ENCODE results near the gene CRYBG1.

The CRYBG1 gene

DNA sequence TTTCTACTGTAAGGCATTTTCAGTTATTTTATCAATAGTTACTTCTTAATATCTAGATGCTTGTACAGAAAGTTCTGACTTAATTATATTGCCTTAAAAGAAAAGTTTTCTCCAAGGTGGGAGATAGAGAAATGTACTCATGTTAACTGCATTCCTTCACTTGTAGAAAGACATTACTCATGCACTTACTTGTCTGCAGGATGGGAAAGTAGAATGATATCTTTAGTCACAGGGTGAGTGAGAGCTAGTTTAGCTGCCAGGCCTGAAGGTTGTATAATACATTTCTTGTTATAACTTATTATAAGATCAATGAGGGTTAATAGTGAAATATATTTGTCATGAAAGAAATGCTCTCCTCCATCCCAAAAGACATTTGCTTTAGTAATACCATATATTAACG lies 92.1 kb downstream of the CRYBG1 start:
- H3K36me3 ChIP-seq (ENCODE audit: control insufficient read depth, insufficient read depth, low read length), result no peaks in the 10 kb centered on the region
- H3K9ac ChIP-seq (ENCODE audit: low read length), result no peak overlapping the region
- no peak overlapping the region for H3K4me3 ChIP-seq (ENCODE audit: low read length)
- no peaks in the 10 kb centered on the region for H3K9me3 ChIP-seq (ENCODE audit: control insufficient read depth, low read length)
- no peaks in the 10 kb centered on the region for H3K27me3 ChIP-seq (ENCODE audit: control insufficient read depth, insufficient read depth, low read length)
- H3K4me1 ChIP-seq (ENCODE audit: control insufficient read depth, insufficient read depth, low read length), result no peaks in the 10 kb centered on the region

DNA sequence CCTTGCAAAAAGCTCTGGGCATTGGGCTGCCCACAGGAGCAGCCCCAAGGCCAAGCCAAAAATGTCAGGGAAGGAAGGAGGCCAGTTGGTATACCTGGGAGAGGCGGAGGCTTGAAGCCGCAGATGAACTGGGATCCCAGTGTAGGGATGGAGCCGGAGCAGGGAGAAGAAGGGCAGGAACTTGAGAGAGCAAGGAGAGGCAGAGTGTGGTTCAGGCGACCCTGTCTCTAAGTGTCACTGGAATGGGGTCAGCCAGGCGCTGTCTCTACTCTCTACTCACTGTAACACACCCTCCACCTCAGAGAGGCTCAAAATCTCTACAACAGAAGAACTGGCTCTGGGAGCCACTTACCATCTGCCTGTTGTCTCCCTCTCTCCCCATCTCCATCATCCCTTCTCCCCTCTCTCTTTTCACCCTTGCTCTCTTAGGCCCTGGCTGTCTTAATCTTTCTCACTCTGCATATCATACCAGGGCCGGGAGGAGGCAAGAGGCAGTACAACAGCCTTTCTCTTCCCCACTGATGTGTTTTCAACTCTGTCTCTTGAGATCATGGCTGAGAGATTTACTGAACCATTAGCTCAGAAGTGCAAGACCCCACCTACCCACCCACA lies 93.3 kb downstream of the CRYBG1 start:
- no peaks in the 10 kb centered on the region for H3K36me3 ChIP-seq (ENCODE audit: control insufficient read depth, insufficient read depth, low read length)
- H3K9ac ChIP-seq (ENCODE audit: low read length), result no peak overlapping the region
- H3K4me1 ChIP-seq (ENCODE audit: control insufficient read depth, insufficient read depth, low read length), result peaks cover 9% of the 10 kb centered on the region
- H3K27me3 ChIP-seq (ENCODE audit: control insufficient read depth, insufficient read depth, low read length), result no peaks in the 10 kb centered on the region
- H3K4me3 ChIP-seq (ENCODE audit: low read length), result no peak overlapping the region
- H3K9me3 ChIP-seq (ENCODE audit: control insufficient read depth, low read length), result no peaks in the 10 kb centered on the region

DNA sequence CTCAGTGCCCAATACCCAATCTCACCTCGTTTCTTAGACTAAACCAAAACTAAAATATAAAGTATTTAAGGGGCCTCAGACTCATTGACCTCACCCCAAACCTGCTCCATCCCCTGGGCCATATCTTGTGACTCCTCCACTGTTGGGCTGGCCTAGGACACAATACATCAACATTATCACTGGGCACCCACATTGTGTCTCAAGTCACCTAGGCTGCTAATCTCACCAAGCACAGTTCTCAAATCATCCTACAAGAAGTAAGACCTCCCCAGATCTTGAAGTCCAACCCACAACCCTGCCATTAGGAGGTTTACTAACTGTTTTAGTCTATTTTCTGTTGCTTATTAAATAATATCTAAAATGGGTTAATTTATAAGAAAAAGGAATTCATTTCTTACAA lies 96.2 kb downstream of the CRYBG1 start:
- no peak overlapping the region for H3K9ac ChIP-seq (ENCODE audit: low read length)
- H3K4me1 ChIP-seq (ENCODE audit: control insufficient read depth, insufficient read depth, low read length), result peaks cover 9% of the 10 kb centered on the region
- H3K9me3 ChIP-seq (ENCODE audit: control insufficient read depth, low read length), result no peaks in the 10 kb centered on the region
- no peaks in the 10 kb centered on the region for H3K27me3 ChIP-seq (ENCODE audit: control insufficient read depth, insufficient read depth, low read length)
- H3K36me3 ChIP-seq (ENCODE audit: control insufficient read depth, insufficient read depth, low read length), result no peaks in the 10 kb centered on the region
- H3K4me3 ChIP-seq (ENCODE audit: low read length), result no peak overlapping the region

DNA sequence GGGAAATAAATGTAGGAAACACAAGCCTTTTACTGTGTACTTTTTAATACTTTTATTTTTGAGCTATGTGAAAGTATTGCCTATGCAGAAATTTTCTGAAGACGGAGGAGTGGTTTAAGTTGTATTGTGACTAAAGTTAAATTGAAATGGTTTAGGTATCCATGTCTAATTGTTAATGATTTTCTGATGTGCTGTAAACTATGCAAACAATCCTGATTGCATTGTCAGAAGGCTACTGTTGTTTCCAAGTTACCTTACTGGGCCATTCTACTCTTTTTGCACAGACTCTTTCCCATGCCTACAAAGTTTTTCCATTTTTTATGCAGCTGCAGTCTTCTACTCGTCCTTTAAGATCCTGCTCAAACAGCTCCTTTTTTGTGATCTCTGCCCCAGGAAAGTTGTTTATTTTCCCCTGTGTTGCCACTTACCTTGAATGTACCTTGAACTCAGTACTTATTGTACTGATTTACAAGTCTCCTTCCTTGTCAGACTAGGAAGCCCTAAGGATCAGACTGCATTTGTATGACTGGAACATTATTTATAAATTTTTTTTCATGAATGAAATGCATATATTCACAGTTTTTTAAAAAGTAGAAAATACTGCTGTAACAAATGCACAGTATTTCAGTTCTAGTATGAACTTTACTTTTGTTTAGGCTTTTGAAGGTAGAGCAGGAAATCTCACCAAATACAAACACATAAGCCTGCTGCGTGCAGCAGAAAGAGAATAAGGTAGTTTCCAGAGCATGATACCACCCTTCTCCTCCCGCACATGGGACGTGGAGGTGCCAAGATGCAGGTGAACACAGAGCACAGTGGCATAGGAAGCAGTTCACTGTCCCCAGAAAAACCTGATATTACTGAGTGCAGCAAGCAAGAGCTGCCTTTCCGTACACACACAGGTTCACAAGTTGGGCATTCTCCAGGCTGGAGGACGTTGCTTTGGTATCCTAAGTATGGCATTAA lies 97.8 kb downstream of the CRYBG1 start:
- peaks cover 9% of the 10 kb centered on the region for H3K4me1 ChIP-seq (ENCODE audit: control insufficient read depth, insufficient read depth, low read length)
- H3K27me3 ChIP-seq (ENCODE audit: control insufficient read depth, insufficient read depth, low read length), result peaks cover 4% of the 10 kb centered on the region
- H3K9me3 ChIP-seq (ENCODE audit: control insufficient read depth, low read length), result no peaks in the 10 kb centered on the region
- H3K36me3 ChIP-seq (ENCODE audit: control insufficient read depth, insufficient read depth, low read length), result no peaks in the 10 kb centered on the region
- H3K4me3 ChIP-seq (ENCODE audit: low read length), result no peak overlapping the region
- H3K9ac ChIP-seq (ENCODE audit: low read length), result no peak overlapping the region

DNA sequence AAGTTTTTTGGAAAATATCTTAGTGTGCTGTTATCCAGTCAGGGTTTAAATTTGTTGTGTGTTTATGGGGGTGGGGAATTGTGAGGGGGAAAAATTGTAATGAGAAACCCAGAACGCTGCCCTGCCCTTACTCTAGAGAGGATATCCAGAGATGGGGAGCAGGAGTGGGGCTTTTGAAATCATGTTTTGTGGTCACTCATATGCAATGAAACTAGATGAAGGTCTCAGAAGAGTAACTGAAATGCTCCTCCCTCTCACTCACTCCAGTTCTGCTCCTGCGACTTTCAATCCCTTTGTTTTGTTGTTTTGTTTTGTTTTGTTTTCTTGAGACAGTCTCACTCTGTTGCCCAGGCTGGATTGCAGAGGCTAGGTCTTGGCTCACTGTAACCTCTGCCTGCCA lies 100.0 kb downstream of the CRYBG1 start:
- H3K4me1 ChIP-seq (ENCODE audit: control insufficient read depth, insufficient read depth, low read length), result peaks cover 9% of the 10 kb centered on the region
- no peak overlapping the region for H3K4me3 ChIP-seq (ENCODE audit: low read length)
- H3K9ac ChIP-seq (ENCODE audit: low read length), result no peak overlapping the region
- H3K36me3 ChIP-seq (ENCODE audit: control insufficient read depth, insufficient read depth, low read length), result no peaks in the 10 kb centered on the region
- no peaks in the 10 kb centered on the region for H3K9me3 ChIP-seq (ENCODE audit: control insufficient read depth, low read length)
- peaks cover 4% of the 10 kb centered on the region for H3K27me3 ChIP-seq (ENCODE audit: control insufficient read depth, insufficient read depth, low read length)

DNA sequence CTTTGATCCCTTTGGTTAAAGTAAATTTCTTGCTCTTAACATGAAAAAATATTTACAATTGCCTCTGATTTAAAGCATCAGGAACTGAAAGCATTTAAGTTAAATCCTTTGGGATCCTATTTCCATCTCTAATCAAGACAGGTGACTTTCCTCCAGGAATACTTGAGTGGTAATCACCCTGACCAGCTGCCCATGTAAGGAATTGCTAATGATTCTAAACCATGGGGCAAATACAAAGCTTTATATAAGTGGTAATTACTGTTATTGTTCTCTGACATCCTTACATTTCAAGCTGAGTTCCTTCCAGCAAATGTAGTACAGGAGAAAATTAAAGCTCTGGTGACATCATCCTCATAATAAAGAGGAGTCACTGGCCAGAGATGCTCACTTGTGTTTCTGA lies 100.6 kb downstream of the CRYBG1 start:
- Histone ChIP-seq H3K27me3 (ENCODE audit: control insufficient read depth, insufficient read depth, low read length) (peaks cover 4% of the 10 kb centered on the region), H3K4me1 (ENCODE audit: control insufficient read depth, insufficient read depth, low read length) (peaks cover 9% of the 10 kb centered on the region), H3K9me3 (ENCODE audit: control insufficient read depth, low read length) (no peaks in the 10 kb centered on the region), H3K4me3 (ENCODE audit: low read length) (no peak overlapping the region), H3K36me3 (ENCODE audit: control insufficient read depth, insufficient read depth, low read length) (no peaks in the 10 kb centered on the region), H3K9ac (ENCODE audit: low read length) (no peak overlapping the region)

DNA sequence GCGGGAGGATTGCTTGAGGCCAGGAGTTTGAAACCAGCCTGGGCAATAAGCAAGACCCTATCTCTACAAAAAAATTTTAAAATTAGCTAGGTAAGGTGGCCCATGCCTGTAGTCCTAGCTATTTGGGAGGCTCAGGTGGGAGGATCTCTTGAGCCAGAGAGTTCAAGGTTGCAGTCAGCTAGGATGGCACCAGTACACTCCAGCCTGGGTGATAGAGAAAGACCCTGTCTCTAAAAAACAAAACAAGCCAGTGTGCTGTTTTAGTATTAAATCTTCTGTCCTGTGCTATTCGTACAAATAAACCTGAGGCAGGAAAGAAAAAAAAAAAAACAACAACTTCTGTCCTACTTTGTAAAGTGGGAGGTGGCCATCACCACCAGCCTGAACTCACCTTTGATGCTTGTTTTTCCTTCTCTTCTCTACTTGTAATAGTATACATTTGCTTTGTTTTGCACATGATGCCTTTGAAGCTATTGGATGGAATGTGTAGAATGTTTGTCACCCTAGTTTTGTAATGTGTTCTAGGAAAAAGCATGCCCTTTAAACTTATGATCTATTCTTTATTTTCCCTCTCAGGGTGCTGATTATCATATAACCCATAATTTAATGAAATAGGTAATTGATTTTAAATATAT lies 102.5 kb downstream of the CRYBG1 start:
- no peaks in the 10 kb centered on the region for H3K9me3 ChIP-seq (ENCODE audit: control insufficient read depth, low read length)
- H3K9ac ChIP-seq (ENCODE audit: low read length), result no peak overlapping the region
- peaks cover 17% of the 10 kb centered on the region for H3K27me3 ChIP-seq (ENCODE audit: control insufficient read depth, insufficient read depth, low read length)
- no peak overlapping the region for H3K4me3 ChIP-seq (ENCODE audit: low read length)
- H3K36me3 ChIP-seq (ENCODE audit: control insufficient read depth, insufficient read depth, low read length), result no peaks in the 10 kb centered on the region
- H3K4me1 ChIP-seq (ENCODE audit: control insufficient read depth, insufficient read depth, low read length), result peaks cover 8% of the 10 kb centered on the region

DNA sequence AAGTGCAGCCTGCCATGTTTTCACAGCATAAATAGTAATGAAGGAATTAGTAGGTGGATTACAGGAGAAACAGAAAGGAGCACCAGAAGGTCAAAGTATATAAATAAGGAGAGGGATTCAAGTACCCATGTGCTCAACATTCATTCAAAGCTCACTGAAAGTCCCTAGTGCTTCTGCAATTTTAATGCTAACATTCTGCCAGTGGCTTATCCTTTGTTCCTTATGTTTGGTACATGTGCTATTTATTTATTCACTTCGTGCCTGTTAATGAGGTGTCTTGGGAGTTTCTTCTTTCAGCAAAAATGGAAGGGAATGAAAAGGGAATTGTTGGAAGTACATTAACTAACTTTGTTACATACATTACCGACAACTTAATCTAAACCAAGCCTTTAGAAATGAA lies 105.7 kb downstream of the CRYBG1 start:
- no peak overlapping the region for H3K4me3 ChIP-seq (ENCODE audit: low read length)
- no peaks in the 10 kb centered on the region for H3K36me3 ChIP-seq (ENCODE audit: control insufficient read depth, insufficient read depth, low read length)
- no peaks in the 10 kb centered on the region for H3K4me1 ChIP-seq (ENCODE audit: control insufficient read depth, insufficient read depth, low read length)
- H3K27me3 ChIP-seq (ENCODE audit: control insufficient read depth, insufficient read depth, low read length), result peaks cover 42% of the 10 kb centered on the region
- H3K9ac ChIP-seq (ENCODE audit: low read length), result no peak overlapping the region
- H3K9me3 ChIP-seq (ENCODE audit: control insufficient read depth, low read length), result no peaks in the 10 kb centered on the region

DNA sequence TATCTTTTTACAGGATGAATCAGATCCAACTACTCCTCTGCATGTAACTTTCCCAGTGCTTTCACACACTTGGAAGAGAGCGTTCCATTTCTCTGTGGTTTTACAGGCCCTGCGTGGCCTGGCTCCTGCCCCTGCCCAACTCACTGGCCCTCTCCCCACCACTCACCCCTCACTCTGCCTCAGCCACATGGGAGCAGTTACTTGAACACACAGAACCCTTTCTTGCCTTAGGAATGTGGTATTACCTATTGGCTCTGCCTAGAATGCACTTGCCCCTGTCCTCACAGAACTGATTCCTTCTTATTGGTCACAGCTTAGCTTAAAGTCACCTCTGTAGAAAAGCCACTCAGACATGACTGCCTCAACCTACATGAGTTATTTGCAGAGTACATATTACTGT lies 108.4 kb downstream of the CRYBG1 start:
- H3K4me3 ChIP-seq (ENCODE audit: low read length), result no peak overlapping the region
- no peak overlapping the region for H3K9ac ChIP-seq (ENCODE audit: low read length)
- H3K27me3 ChIP-seq (ENCODE audit: control insufficient read depth, insufficient read depth, low read length), result peaks cover 42% of the 10 kb centered on the region
- H3K4me1 ChIP-seq (ENCODE audit: control insufficient read depth, insufficient read depth, low read length), result no peaks in the 10 kb centered on the region
- H3K36me3 ChIP-seq (ENCODE audit: control insufficient read depth, insufficient read depth, low read length), result no peaks in the 10 kb centered on the region
- H3K9me3 ChIP-seq (ENCODE audit: control insufficient read depth, low read length), result no peaks in the 10 kb centered on the region

DNA sequence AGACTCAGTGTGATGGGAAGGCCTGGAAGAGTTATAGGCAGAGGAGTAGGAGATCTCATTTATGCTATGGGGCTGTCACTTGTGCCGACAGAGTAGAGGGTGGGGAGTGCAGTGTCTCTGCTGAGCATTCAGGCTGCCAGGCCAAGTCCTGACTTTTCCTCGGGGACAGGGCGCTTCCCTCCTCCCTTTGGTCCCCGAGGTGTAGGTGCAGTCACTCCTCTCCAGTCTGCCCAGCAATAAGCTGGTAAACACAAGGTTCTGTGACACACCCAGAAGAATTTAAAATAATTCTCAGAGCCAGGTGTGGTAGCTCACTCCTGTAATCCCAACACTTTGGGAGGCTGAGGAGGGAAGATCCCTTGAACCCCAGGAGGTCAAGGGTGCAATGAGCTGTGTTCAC lies 109.4 kb downstream of the CRYBG1 start:
- H3K4me3 ChIP-seq (ENCODE audit: low read length), result no peak overlapping the region
- no peaks in the 10 kb centered on the region for H3K4me1 ChIP-seq (ENCODE audit: control insufficient read depth, insufficient read depth, low read length)
- no peak overlapping the region for H3K9ac ChIP-seq (ENCODE audit: low read length)
- H3K36me3 ChIP-seq (ENCODE audit: control insufficient read depth, insufficient read depth, low read length), result no peaks in the 10 kb centered on the region
- H3K9me3 ChIP-seq (ENCODE audit: control insufficient read depth, low read length), result no peaks in the 10 kb centered on the region
- H3K27me3 ChIP-seq (ENCODE audit: control insufficient read depth, insufficient read depth, low read length), result peaks cover 42% of the 10 kb centered on the region

DNA sequence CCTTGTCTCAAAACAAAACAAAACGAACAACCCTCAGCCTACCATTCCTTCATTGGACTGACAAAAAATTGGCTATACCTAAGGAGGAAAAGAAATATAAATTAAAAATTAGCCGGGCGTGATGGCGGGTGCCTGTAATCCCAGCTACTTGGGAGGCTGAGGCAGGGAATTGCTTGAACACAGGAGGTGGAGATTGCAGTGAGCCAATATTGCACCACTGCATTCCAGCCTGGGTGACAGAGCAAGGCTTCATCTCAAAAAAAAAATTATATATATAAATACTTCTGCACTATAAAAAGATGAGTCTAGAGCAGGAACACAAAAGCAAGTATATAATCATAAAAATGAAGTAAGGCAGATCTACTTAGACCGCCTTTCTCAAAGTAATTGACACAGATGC lies 109.8 kb downstream of the CRYBG1 start:
- Histone ChIP-seq H3K27me3 (ENCODE audit: control insufficient read depth, insufficient read depth, low read length) (peaks cover 46% of the 10 kb centered on the region), H3K9ac (ENCODE audit: low read length) (no peak overlapping the region), H3K4me1 (ENCODE audit: control insufficient read depth, insufficient read depth, low read length) (no peaks in the 10 kb centered on the region), H3K36me3 (ENCODE audit: control insufficient read depth, insufficient read depth, low read length) (no peaks in the 10 kb centered on the region), H3K9me3 (ENCODE audit: control insufficient read depth, low read length) (no peaks in the 10 kb centered on the region), H3K4me3 (ENCODE audit: low read length) (no peak overlapping the region)

DNA sequence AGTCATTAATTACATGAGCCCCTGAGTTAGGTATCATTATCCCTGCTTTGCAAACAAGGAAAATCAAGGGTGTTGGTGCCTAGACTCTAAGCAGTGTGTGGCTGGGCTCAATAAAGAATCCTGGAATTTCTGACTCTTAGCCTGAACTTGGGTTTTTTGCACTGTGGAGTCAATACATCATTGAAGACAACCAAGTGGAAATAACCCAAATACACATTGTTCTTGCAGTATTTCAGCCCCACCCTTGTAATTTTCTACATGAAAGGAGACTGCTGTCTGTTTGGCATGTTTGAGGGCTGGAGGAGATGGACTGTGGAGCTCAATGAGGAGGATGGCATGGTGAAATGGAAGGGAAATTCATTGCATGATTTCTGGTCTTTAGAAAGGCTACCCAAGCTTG lies 110.3 kb downstream of the CRYBG1 start:
- Histone ChIP-seq H3K9me3 (ENCODE audit: control insufficient read depth, low read length) (no peaks in the 10 kb centered on the region), H3K4me3 (ENCODE audit: low read length) (no peak overlapping the region), H3K4me1 (ENCODE audit: control insufficient read depth, insufficient read depth, low read length) (no peaks in the 10 kb centered on the region), H3K9ac (ENCODE audit: low read length) (no peak overlapping the region), H3K27me3 (ENCODE audit: control insufficient read depth, insufficient read depth, low read length) (peaks cover 51% of the 10 kb centered on the region), H3K36me3 (ENCODE audit: control insufficient read depth, insufficient read depth, low read length) (no peaks in the 10 kb centered on the region)

Measured in mucosa of stomach (tissue), 1 donor.